Measurements from ENCODE around the gene COL9A1.

Gene COL9A1

DNA sequence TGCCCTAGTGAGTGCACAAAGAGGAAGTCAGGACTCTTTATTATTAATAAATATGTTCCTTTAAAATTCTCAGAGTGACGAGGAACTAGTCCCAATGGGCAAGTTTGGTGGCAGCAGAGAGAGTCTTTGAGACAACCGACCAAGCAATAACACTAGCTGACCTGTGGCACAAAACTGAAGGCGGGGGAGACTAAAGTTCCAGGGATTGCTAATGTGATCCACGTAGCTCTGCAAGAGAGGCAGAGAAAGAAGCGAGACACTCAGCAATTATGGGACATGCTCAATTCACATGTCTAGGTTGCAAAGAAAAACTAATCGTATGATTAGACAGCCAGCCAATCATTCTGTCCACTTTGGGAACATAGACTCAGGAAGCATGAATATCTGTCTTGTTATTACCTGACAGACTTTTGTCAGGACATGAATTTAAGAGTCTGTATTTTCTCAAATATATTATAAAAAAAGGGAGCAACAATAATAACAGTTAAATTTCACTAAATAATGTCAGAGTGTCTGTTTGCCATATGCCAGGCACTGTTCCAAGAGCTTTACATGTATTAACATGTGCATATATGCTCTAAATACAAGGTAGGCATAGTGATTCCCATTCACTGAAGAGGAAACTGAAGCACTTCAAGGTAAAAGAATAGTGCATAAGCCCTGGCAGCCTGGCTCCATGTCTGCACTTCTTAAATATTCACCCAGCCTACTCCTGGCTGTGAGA, 81.0 kb downstream of the COL9A1 start:
- Histone ChIP-seq H3K4me3 (ENCODE audit: low read depth, low read length) (no peak overlapping the region), H3K27ac (no peak overlapping the region), H3K36me3 (replicated peaks) (no peaks in the 10 kb centered on the region), H3K27me3 (replicated peaks) (no peaks in the 10 kb centered on the region)
- in situ Hi-C loops (cut with HindIII; ENCODE audit: low pct_ligation_motif_present, low sequenced_read_pairs): no loop called here
- TF ChIP-seq, protein P1, sequence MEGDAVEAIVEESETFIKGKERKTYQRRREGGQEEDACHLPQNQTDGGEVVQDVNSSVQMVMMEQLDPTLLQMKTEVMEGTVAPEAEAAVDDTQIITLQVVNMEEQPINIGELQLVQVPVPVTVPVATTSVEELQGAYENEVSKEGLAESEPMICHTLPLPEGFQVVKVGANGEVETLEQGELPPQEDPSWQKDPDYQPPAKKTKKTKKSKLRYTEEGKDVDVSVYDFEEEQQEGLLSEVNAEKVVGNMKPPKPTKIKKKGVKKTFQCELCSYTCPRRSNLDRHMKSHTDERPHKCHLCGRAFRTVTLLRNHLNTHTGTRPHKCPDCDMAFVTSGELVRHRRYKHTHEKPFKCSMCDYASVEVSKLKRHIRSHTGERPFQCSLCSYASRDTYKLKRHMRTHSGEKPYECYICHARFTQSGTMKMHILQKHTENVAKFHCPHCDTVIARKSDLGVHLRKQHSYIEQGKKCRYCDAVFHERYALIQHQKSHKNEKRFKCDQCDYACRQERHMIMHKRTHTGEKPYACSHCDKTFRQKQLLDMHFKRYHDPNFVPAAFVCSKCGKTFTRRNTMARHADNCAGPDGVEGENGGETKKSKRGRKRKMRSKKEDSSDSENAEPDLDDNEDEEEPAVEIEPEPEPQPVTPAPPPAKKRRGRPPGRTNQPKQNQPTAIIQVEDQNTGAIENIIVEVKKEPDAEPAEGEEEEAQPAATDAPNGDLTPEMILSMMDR (IDR thresholded peaks at IDR 0.05; ENCODE audit: low read depth, low read length, missing control alignments): no peak
- DNase-seq: no peak

DNA sequence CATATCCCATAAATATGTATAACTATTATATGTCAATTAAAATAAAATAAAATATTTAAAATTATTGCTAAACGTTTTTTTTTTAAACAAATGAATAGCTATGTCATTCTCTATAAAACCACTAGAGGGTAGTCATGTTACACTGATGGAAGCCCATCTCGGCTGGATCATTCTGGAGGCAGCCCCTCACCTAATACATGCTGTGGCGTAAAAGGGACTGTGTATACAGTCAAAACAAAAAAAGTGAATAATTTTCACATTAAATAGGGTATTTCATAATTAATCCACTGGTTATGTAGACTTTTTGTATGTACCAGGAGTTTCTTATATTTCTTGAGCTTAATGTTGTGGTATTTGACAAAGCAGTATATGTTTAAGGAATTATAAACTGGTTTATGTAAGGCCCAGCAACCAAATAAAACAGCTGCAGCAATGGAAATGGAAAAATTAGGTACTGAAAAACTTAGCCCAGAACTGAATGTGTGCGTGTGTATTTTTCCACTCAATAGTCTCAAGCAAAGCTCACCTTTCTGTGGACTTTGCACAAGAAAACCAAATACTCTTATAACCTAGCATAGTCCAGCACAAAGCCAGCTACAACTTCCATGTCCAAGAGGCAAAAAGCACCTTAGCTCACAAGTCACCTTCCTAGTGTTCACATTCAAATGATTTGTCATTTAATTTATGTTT, 81.7 kb downstream of the COL9A1 start:
- DNase-seq: no peak
- no peak overlapping the region for H3K4me3 ChIP-seq (ENCODE audit: low read depth, low read length)
- TF ChIP-seq, protein P1 (IDR thresholded peaks at IDR 0.05; ENCODE audit: low read depth, low read length, missing control alignments): peak; percentile 67
- in situ Hi-C loops (cut with HindIII; ENCODE audit: low pct_ligation_motif_present, low sequenced_read_pairs): no loop called here
- no peak overlapping the region for H3K27ac ChIP-seq
- H3K27me3 ChIP-seq (replicated peaks): no peaks in the 10 kb centered on the region
- no peaks in the 10 kb centered on the region for H3K36me3 ChIP-seq (replicated peaks)

DNA sequence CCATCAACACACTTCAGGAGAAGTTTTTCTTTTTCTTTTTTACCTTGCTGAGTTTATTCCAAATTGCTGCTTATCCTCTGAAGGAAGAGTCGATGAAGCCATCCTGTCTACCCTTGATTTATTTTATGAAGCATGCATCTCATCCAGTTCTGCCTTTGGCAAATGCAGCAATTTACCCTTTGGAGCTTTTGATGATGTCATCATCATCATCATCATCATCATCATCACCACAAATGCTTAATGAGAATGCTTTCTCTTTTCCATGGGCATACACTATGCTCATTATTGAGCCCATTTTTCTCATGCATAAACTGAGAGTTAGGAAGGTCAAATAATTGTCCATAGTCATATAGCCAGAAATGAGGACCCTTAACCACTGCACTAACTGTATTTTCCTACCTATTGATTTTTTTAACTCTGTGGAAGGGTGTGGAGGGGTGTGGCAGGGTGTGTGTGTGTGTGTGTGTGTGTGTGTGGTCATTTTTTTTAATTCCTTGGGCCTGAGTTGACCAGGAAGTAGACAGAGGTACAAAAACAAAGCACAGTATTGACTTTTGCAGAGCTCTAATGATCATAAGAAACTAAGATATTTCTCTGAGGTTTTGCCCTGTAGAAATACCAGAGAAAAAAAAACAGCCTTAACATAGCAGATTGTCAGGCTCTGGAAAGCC, 82.8 kb downstream of the COL9A1 start:
- Histone ChIP-seq H3K27me3 (replicated peaks) (no peaks in the 10 kb centered on the region), H3K4me3 (ENCODE audit: low read depth, low read length) (no peak overlapping the region), H3K36me3 (replicated peaks) (no peaks in the 10 kb centered on the region), H3K27ac (no peak overlapping the region)
- TF ChIP-seq, protein P1 (IDR thresholded peaks at IDR 0.05; ENCODE audit: low read depth, low read length, missing control alignments): no peak
- no peak for DNase-seq
- in situ Hi-C loops (cut with HindIII; ENCODE audit: low pct_ligation_motif_present, low sequenced_read_pairs): no loop called here

DNA sequence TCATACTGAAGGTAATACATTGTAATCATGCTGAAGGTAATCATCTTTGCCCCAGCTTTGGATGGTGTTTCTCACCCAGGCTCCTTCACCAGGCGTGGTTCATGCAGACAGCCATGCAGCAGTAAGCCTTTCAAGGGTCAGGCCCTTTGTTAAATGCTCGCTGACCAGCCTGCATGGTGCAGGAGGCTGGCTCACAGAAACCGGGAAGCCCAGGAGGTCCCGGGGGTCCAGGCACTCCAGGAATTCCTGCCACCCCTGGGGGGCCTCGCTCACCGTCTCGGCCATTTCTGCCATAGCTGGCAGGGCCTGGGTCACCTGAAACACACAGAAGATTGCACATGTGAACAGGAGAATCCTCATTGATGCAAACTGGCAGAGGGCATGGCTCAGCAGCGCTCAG, 86.1 kb downstream of the COL9A1 start:
- Histone ChIP-seq H3K27ac (no peak overlapping the region), H3K36me3 (replicated peaks) (no peaks in the 10 kb centered on the region), H3K4me3 (ENCODE audit: low read depth, low read length) (no peak overlapping the region), H3K27me3 (replicated peaks) (no peaks in the 10 kb centered on the region)
- in situ Hi-C loops (cut with HindIII; ENCODE audit: low pct_ligation_motif_present, low sequenced_read_pairs): no loop called here
- TF ChIP-seq, protein P1 (IDR thresholded peaks at IDR 0.05; ENCODE audit: low read depth, low read length, missing control alignments): no peak
- no peak for DNase-seq

DNA sequence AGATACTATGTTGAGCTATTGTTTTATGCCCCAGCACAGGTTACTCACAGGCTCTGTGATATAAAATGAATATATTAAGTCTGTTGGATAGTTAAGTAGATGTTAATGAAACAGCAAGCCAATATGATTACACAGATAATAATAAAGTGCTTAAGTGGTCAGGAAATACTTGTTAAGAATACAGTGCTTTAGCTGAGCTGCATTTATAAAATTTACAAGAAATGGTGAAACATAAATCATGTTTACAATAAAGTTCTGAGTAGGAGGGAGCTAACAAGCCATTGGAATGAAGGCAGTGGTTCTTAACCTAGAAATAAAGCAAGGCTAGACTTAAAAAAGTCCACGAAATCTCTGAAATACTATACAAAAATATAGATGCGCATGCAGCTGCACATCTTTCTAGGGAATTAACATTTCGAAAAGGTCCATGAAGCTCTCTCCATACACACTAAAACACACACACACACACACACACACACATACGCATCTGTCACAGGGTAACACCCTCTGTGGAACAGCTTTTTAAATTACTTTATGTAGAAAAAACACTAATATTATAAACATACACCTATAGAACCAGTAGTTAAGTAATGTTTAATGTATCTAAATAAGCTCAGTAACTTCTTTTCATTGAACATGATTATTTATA, 87.3 kb downstream of the COL9A1 start:
- no peak overlapping the region for H3K27ac ChIP-seq
- in situ Hi-C loops (cut with HindIII; ENCODE audit: low pct_ligation_motif_present, low sequenced_read_pairs): no loop called here
- H3K4me3 ChIP-seq (ENCODE audit: low read depth, low read length): no peak overlapping the region
- DNase-seq: no peak
- H3K36me3 ChIP-seq (replicated peaks): no peaks in the 10 kb centered on the region
- H3K27me3 ChIP-seq (replicated peaks): no peaks in the 10 kb centered on the region
- TF ChIP-seq, protein P1 (IDR thresholded peaks at IDR 0.05; ENCODE audit: low read depth, low read length, missing control alignments): no peak

Data from brain microvascular endothelial cell (primary cell).